Stimulated activated CD8-positive, alpha-beta memory T cell treated with anti-CD3 and anti-CD28 coated beads, Interleukin-4, amount 100 ng/mL, for 24 hours (primary cell): ENCODE data around the gene PTH.

ENCODE experiments used
- DNase-seq: peaks from one replicate; pipeline ENCODE4 v3.0.0-alpha.2; 2020; ENCODE audit warnings: low read depth

PTH gene

GRCh38 chr11:13495929-13496328 lies at the start of gene PTH:
Gene PTH (minus strand): TSS chr11:13495997. CDS start chr11:13492855, 3,142 bp downstream.
- DNase-seq = no peak

- no peak for DNase-seq
Observed at GRCh38 chr11:13538044-13538443, 42.2 kb upstream of the PTH start.

- DNase-seq = no peak
Observed at GRCh38 chr11:13535819-13536218, 40.0 kb upstream of the PTH start.

GRCh38 chr11:13534358-13534757 lies 38.6 kb upstream of the PTH start:
- DNase-seq = no peak

GRCh38 chr11:13525257-13525656 lies 29.5 kb upstream of the PTH start:
- no peak for DNase-seq

- no peak for DNase-seq
Observed at GRCh38 chr11:13503393-13503792, 7.6 kb upstream of the PTH start.

- DNase-seq = no peak
Observed at GRCh38 chr11:13502492-13502891, 6.7 kb upstream of the PTH start.

- no peak for DNase-seq
Observed at GRCh38 chr11:13494051-13494450, 1.7 kb downstream of the PTH start.

GRCh38 chr11:13487661-13488030 lies 8.2 kb downstream of the PTH start:
- DNase-seq = no peak

- DNase-seq = peak; percentile 58
Observed at GRCh38 chr11:13486926-13487660, 8.7 kb downstream of the PTH start.

GRCh38 chr11:13480198-13480597 lies 15.6 kb downstream of the PTH start:
- DNase-seq = no peak

- DNase-seq = no peak
Observed at GRCh38 chr11:13479688-13480087, 16.1 kb downstream of the PTH start.

GRCh38 chr11:13475091-13475490 lies 20.7 kb downstream of the PTH start:
- DNase-seq = no peak

- no peak for DNase-seq
Observed at GRCh38 chr11:13473013-13473722, 22.6 kb downstream of the PTH start.

- no peak for DNase-seq
Observed at GRCh38 chr11:13468750-13469149, 27.0 kb downstream of the PTH start.

- no peak for DNase-seq
Observed at GRCh38 chr11:13465909-13466371, 29.9 kb downstream of the PTH start.

GRCh38 chr11:13463779-13464290 lies 32.0 kb downstream of the PTH start:
- DNase-seq = no peak

GRCh38 chr11:13462901-13463778 lies 32.7 kb downstream of the PTH start, which contains the start of gene BTBD10:
Gene BTBD10 (minus strand): TSS chr11:13463222. CDS start chr11:13445124, 18,098 bp downstream.
- DNase-seq = peak; percentile 85

- peak; percentile 48 for DNase-seq
Observed at GRCh38 chr11:13462311-13462900, 33.4 kb downstream of the PTH start.

- DNase-seq = no peak
Observed at GRCh38 chr11:13461291-13461690, 34.5 kb downstream of the PTH start.

GRCh38 chr11:13450832-13451397 lies 44.9 kb downstream of the PTH start:
- DNase-seq = no peak
